NCI-H187 (cell line): ENCODE results near the gene CENPF.
"Not testable (repeated sequence)": the region's sequence is repeated elsewhere in the genome, so short reads cannot be mapped to it uniquely, and the experiment has no call there.

Source experiments
- DNase-seq, 2 experiments: peaks; one replicate each; lab custom pipeline; 2025; lab: John Stamatoyannopoulos, UW

Gene CENPF

DNA sequence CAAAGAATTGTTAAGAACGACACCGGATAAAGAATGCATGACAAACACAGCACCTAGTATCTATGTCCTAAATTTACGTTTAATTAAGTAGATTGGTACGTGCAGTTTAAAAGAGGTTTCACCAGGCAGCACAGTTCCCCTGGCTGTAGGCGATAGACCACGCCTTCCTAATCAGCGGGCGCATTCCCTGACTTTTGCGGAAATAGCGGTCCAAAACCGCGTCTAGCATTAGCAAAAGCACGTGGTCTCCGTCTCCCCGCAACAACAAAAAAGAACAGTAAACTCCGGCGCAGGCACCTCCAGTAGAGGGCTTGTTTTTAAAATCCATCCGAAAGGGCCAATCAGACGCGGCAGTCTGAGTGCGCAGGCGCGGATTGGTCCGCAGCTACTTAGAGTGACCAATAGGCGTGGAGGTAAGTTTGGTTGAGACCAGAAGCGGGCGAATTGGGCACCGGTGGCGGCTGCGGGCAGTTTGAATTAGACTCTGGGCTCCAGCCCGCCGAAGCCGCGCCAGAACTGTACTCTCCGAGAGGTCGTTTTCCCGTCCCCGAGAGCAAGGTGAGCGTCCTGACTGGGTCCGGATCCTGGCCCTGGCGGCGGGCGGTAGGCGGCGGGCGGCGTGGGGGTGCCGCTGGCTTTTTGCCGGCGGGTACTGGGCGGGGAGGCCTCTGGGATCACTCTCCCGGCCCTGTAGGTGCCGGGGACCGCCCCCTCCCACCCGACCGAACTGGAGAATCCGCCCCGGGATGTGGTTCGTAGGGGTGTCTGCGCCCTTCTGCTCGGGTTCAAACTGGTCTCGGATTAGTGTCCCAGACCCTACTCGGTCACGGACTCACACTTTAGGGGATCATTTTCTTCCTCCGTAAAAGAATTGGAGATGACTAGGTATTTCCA, at the start of gene CENPF:
TSS of gene CENPF (plus strand) at position 432 of the 894 bp plus-strand sequence. CDS start 10,560 bp downstream, outside the sequence.
- DNase-seq: peak; percentile 59 to 88

DNA sequence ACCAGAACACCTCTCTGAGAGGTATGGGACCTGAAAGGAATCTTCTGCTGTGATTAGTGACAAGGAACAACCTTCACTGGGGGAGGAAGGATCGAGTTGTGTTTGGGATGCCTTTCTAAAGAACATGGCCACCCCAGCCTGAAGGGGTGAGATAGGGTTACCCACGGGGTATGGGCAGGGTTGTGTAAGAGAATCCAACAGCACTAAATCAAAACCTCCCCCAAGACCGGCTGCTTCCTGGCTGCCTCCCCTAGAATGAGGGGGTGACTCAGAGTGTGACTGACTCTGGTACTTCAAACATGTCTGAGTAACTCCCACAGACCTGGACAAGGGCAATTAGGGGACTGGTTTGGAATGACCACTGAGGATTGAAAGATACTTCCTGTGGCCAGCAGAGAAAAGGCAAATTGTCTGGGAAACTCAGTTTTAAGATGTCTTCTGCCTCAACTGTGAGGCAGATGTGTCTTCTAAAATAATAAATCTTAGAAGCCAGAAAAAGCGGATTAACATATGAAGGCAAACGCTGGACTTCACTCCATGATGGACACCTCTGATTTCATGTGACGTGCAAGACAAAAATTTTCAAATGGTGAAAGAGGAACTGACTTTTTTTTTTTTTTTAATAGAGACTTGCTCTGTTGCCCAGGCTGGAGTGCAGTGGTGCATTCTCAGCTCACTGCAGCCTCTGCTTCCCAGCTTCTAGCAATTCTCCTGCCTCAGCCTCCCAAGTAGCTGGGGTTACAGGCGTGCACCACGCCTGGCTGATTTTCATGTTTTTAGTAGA, 44.9 kb upstream of the CENPF start:
- no peak for DNase-seq

GRCh38 chr1:214563881-214564280, 39.1 kb upstream of the CENPF start:
- DNase-seq: no peak

- DNase-seq: no peak
Measured at GRCh38 chr1:214565310-214565709, 37.7 kb upstream of the CENPF start.

- DNase-seq: no peak
Measured at GRCh38 chr1:214566158-214567104, 36.6 kb upstream of the CENPF start.

DNA sequence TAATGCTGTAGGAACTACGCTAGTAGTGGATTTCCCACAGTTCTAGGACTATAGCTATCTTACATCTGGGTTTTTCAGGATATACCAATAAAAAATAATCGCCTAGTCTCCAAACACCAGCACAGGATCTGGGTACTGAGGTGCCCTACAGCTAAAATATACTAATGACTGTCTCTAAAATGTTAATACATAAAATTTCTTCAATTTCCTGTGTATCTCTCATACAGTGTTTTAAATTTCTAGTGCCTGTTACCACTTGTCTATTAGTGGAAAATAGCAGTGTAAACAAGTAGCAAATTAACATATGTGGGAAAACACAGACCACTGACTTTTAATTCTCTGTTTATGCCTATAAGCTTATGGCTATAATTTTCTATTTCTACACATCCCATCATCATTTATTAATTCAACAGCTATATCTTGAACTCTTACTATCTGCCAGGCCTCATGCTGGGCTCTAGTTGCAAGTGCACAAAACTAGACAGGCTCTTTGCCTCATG, 35.5 kb upstream of the CENPF start:
- DNase-seq: no peak

DNA sequence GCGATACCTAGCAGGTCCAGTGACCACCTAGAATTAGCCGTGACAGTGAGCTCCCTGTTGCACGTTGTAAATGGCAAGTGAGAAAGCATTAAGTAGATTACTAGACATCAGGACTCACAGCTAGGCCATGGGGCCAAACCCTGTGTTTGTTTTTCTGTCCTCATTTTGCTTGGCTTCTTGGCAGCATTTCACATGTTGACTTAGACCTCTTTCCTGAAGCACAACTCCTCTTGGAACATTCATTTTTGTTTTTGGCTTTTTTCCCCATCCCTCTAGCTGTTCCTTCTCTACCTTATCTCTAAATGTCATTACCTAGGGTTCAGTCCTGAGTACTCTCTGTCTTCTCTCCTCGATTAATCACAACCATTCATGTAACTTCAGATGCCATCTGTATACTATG, 34.7 kb upstream of the CENPF start:
- no peak for DNase-seq

DNA sequence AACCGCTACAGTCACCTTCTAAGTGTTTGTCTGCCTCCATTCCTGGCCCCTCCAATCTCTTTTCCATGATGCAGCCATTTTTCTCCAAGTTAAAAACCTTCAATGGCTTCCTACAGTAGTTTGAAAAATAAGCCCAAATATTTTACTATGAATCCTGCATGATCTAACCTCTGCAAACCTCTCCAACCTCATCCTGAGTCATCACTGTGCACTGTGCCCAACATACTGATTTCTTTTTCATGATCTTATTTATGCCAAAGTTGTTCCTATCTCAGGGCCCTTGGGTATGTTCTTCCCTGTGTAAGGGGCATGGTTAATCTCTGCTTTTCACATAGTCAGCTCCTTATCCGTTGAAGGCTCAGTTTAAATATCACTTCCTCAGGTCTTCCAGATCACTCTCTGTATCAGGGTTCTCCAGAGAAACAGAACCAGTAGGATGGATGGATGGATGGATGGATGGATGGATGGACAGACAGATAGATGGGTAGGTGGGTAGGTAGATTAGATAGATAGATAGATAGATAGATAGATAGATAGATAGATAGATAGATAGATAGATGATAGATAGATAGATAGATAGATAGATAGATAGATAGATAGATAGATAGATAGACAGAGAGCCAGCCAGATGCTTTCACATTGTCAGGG, 33.5 kb upstream of the CENPF start:
- no peak for DNase-seq

GRCh38 chr1:214570442-214570841, 32.6 kb upstream of the CENPF start:
- no peak for DNase-seq

- DNase-seq: no peak
Measured at GRCh38 chr1:214571281-214571680, 31.7 kb upstream of the CENPF start.

- DNase-seq: no peak
Measured at GRCh38 chr1:214573386-214574318, 29.3 kb upstream of the CENPF start.

DNA sequence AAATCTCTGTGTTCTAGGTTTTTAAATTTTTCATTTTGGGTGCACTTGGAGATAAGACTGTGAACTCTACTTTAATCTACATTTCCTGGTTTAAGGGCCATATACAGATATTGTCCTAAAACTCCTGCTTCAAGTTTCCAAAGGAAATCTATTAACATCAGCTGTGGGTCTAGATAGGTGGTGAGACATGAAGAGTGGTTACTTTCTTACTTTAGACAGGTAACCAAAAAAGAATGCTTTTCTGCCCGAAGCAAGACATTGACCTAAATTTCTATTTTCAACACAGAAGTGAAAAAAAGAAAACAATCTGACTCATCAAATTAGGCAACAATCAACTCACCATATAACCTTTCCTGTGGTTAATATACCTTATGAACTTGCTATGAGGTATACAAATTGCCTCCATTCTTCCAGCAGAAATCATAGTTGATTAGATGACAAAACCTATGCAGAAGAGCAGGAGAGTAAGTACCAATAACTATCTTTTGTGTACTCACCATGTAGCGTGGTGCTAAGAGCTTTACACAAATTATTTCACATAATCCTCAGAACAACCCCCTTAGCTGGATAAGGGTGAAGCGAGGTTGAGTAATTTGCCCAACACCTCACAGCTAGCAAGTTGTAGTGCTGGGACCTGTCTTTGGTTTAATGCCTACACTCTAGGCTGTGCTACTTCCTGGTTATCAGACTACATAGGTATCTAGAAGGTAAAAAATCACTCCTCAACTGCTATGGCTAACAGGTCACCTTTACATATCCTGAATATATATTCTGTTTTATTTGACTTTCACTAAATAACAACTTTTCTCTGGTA, 28.2 kb upstream of the CENPF start:
- DNase-seq: no peak

DNA sequence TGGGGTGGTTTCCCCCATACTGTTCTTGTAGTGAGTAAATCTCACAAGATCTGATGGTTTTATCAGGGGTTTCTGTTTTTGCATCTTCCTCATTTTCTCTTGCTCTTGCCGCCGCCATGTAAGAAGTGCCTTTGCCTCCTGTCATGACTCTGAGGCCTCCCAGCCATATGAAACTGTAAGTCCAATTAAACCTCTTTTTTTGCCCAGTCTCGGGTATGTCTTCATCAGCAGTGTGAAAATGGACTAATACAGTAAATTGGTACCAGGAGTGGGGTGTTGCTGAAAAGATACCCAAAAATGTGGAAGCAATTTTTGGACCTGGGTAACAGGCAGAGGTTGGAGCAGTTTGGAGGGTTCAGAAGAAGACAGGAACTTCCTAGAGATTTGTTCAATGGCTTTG, 26.9 kb upstream of the CENPF start:
- DNase-seq: not testable (repeated sequence)

- no peak for DNase-seq
Measured at GRCh38 chr1:214579183-214579582, 23.8 kb upstream of the CENPF start.

DNA sequence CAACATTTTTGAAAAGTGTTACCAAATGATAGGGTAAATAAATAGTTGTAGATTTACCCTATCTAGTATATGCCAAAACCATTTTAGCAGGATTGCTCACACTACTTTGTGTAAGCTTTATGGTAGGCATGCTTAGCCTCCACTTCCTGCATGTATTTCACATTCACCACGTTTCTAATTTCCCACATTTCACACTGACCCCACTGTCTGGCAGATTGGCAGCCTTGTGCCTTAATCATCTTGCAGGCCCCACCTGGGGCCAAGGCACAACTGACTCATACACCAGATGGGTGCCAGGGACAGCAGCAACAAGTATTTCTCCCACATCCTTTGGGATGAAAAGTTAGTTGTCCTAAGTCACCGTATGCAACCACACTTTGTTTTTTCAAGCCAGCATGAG, 21.2 kb upstream of the CENPF start:
- no peak for DNase-seq

- DNase-seq: no peak
Measured at GRCh38 chr1:214582289-214582891, 20.6 kb upstream of the CENPF start.

GRCh38 chr1:214583113-214583512, 19.9 kb upstream of the CENPF start:
- DNase-seq: no peak

- DNase-seq: no peak
Measured at GRCh38 chr1:214583824-214584554, 19.0 kb upstream of the CENPF start.
